Hematopoietic multipotent progenitor cell treated with erythropoietin and hydrocortisone succinate and interleukin-3 and kit ligand, for 8 days (in vitro differentiated cells): ENCODE data around the gene ST6GALNAC3.

Experiments used
- DNase-seq: peaks from one replicate; pipeline ENCODE4 v3.0.0-alpha.2; 2015

Gene ST6GALNAC3

DNA sequence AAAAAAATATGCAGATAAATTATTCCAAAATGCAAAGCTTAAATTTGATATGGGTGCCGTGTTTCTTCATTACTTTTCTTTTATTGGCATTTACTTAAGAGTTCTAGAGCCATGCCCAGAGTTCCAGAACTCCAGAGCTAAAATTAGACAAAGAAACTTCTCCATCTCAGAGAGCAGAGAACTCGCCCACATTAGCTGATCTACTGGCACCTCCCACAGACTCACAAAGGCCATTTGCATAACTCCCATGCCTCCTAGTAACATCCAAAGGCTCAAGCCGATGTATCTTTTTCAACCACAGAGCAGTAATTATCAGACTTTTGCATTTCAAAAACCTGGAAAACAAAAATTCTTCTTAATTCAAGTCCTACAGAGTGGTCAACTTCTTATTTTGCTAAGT is 468.9 kb downstream of the ST6GALNAC3 start:
- DNase-seq, result no peak

DNA sequence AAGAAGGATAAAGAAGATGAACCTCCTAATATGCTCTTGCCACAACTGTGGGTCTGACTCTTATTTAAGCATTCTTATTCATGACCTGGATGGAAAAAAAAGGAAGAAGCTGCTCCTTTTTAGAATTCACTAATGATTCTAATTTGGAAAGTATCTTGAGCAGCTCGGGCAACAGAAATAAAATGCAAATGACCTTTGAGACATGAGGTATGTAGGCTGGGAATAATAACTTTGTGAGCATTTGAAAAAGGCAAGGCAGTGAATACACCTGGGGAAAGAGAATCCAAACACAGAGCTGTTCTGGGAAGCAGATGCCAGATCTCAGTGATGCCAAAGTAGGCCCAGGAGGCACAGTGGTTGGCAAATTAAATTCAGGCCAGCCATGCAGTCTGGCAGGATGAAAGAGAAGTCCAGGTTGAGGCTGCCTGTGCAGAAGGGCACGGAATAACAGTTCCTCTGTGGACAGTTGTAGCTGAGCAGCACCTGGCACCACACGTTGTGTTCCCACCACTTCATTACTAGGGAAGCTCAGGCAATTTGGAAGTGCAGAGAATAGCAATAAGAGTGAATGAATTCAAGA is 471.9 kb downstream of the ST6GALNAC3 start:
- no peak for DNase-seq

DNA sequence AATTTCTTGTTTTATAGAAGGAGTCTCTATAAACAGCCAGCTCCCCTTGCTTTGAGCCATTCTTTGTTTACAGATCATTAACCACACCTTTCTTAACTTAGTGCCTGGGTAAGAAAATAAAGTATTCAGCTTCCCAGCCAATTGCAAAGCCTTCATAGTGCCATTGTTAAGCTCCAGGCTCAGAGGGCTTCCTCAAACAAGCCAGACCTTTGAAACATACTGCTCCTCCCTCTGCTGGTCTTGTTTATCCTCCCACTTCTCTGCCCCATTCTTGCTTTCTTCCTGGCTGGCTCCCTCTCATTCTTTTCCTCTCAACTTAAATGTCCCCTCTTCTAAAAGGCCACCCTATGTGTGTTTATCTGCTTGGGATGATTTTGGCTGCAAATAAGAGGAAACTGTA is 473.4 kb downstream of the ST6GALNAC3 start:
- no peak for DNase-seq

DNA sequence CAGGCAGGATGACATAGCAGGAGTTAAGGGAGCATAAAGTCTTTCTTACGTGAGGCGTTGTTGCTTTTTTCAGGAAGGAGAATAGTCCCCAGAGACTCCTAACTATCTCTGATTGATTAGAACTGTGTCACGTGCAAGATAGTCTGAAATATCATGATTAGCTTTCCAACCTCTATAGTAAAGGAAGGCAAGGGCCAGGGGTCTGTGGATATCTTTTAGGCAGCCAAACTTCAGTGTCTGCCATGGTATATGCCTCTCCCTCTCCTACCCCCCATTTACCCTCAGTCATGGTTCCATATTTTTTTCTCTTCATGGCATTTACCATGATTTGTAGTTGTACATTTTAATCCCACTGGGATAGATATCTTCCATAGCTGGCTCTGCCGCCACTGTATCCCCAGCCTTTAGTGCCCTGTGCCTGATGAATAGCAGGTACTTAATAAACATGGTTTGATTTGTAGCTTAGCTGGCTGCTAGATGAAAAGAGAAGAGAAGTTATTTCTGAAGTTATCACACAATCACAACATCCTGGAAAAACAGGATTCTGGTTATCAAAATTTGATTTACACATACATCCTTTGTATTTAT is 474.1 kb downstream of the ST6GALNAC3 start:
- no peak for DNase-seq

DNA sequence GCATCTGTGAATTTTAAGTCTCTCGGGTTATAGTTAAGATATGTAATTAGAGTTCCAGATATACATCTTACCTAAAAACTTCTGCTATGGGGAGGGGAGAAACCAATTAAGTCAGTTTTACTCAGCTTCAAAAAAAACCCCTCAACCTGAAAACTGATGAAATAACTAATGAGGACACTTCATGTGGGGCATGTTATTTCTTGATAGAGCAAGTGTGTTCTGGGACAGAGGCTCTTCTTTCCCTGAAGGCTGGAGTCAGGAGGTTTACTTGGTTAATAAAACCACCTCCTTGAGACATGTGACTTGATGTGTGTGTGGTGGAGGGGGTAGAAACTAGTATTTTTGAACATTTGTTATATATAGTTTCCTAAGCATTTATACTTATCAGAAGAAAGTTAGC is 479.7 kb downstream of the ST6GALNAC3 start:
- no peak for DNase-seq

DNA sequence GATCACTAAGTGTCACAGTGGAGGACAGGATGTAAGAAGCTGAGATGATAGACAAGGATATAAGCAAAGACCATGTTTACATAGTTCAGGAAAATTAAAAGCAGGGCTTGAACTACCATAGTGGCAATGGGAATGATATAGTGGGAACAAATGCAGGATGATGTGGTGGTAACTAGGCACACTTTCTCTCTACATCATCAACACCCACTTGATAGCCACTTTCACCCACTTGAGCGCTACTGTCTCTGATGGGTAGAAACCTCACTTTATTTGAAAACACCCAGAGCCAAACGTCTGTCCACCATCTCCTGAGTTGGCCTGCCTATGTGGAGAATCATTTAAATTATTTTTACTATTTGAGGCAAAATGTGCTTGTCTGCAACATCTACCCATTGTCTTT is 487.7 kb downstream of the ST6GALNAC3 start:
- DNase-seq, result no peak

DNA sequence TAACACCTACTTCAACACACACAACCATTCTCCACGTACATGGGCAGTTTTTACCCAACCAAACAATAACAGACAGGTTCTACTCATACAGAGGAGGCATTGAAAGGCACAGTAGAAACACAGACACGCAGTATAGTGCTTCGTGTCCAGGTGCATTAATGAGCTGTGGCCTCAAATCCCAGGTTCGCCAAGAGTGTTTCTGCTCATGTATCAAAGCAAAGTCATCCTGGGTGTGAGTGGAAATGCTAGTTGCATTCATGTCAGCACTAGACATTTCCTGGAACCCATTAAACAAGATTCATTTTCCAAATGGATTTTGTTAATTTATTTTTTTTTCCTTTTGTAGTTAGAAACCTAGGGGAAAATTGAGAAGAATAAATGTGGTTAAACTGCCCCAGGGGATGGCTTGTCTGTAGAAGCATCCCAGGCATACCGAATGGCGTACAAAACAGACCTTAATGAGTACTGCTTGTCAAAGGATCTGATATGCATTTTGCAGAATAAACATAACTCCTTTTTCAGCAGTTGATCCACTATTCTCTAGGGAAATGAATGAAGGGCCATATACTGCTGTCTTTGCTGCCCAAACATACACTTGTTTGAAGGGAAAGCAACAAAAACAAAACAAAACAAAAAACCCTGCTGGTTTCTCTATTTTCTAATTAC is 494.2 kb downstream of the ST6GALNAC3 start:
- no peak for DNase-seq

DNA sequence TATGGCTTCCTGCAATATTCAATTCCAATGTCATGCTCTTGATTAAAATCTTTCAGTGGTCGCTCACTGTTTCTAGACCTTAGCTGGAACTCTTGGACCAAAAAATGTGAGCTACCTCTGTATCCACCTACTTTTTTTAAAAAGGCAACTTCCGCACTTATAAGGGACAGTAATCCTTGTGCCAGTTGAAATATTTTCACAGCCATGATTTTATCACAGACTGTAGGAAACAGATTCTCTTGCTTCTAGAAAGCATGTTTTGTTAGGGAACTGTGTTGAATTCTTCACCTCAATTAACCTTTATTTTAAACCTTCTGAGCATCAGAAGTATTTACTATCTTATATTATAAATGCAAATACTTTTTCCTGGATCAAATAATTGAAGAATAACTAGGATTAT is 496.7 kb downstream of the ST6GALNAC3 start:
- DNase-seq, result no peak

DNA sequence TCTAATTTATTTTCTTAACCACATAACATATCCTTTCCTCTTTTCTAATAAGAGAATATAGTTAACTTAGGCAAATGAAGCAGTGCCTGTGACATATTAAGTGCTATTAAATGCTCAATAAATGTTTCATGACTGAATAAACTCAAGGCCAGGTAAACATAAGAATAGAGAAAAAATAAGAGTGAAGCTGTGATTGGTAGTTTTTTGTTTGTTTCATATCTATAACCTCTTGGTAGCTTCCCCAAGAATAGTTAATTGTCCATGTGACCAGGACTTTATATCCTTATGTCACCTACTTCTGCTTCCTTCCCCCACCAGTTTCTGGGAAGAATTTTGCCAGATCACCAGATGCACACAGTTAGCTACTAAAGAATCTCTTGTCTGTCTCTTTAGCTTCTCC is 497.7 kb downstream of the ST6GALNAC3 start:
- DNase-seq, result no peak

DNA sequence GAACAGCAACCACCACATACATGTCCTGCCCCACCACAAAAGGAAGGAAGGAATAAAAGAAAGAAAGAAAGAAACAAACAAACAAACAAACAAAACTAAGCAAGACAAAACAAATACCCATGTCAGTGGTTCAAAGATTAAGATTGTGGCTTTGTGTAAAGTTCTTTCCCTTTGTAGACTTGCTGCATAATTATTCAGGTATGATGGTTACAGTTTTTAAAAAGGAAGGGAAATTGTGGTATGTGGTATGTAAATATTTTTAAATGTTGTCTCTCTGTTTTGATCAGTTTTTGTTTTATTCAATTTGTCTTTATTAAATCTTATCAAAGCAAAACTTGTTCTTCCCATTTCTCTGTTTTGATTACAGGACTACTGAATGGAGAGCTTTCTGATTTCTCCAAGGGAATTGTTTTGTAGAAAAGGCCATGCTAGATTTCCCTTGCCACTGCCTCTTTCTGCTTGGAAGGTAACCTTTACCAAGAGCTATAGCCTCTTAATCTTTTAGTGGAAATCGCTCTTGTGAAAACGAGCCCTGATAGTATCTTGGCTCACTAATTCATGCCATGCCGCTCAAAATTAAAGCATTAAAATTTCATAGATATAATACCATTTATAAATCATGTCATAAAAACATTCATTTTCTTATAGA is 502.5 kb downstream of the ST6GALNAC3 start:
- DNase-seq, result no peak

DNA sequence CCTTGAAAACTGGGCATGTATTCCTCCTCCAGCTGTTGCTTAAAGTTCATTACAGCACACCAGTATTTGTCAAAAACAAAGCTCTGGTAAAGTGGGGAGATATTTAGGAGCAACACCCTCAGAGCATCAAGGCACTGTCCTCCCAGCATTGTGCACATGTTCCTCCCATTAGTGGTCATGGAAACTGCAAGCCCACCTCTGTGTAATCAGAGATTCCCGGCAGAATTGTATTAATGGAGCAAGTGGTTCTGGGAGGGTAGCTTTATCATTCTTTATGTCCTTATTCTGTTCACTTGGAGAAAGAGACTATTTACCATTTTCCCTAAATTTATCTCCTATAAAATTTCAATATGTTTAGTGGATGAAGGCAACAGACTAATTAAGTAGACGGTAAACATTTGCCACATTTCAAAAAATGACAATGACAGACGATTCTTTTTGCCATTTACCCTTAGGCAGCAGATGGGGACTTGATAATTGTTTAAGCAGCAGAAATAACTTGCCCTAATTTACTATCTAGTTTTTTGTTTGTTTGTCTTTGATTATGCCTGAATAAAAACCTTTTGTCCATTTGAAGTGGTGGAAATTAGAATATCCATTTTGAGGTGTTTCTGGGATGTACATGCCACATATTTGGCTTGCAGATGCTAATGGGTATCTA is 503.1 kb downstream of the ST6GALNAC3 start:
- DNase-seq, result no peak

DNA sequence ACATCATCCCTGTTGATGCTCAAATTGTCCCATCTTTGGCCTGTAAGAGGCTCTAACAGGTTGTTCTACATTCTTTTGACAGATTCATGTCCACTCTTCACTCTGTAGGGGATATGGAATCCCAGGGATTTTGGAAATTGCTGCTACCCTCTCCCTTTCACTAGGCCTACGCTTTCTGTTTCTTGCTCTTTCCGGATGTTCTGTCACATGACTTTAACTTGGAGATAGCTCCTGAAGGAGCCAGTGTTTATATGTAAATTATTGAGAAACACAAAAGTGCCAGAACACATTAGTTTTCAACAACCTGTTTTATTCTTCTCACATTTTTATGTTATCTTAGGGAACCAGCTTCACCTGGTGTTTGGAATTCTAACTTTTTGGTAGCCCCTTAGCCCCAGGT is 505.7 kb downstream of the ST6GALNAC3 start:
- no peak for DNase-seq

DNA sequence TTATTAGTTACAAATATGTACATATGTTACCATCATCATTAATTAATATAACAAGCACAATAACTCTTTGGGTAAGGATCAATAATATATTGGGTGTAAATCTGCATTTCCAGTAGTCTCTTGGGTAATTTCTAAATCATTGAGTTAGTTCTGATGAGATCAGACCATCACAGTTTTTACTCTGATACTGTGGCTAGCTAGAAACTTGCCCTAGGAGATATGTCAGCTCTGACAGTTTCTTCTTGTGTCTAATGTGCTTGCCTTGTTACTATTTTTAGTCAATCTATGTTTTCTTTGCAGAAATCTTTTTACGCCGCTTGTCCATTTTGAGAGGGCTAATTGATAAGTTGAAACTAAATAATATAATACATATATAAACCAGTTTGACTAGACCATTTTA is 507.2 kb downstream of the ST6GALNAC3 start:
- no peak for DNase-seq

DNA sequence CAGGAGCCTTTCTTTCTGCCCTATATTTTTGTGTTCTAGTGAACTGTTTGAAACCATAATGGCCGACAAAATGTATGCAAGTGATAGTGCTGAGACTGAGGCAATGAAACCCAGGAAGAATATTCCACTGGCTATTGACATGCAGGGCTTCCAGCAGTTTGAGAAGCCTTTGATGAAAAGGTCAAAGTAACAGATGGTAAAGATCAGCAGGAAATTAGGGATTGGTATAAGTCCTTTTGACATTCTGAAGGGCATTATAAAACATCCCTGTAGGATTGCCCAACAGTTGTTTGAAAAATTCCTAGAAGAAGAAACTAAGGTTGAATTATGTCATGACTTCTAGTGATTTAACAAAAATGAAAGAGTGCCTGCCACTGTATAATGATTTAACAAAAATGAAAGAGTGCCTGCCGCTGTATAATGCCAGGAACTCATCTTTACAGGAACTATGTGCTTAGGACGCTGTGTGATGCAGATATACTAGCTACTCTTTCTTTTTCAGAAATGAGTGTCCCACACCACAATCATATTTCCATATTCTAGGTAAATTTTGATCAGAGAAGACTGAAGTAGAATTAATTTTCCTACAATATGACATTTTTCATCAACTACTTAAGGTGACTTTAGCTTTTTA is 508.8 kb downstream of the ST6GALNAC3 start:
- no peak for DNase-seq

DNA sequence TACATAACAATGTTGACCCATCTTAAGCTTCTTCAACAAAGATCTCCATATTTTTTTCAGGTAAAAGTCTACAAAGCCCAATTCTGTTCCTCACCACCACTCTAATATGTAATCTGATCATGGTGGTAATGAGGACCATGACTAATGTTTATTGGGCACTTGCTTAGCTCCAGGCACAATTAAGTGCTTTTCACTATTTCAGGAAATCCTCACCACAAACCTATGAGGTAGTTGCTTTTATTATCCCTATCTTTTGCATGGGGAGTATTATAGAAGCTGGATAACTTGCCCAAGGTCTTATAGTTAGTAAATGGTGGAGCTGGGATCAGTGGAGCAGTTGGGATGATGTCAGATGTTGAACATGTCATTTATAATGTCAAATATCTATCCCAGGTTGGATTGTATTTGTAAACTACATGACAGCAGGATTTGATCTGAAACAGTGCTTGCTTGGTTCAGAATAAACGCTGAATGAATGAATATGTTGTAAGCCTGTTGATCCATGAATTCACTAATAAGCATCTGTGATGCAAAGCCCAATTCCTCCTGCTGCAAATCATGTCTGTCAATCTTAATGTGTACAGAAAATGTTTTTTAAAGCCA is 509.4 kb downstream of the ST6GALNAC3 start:
- DNase-seq, result no peak

DNA sequence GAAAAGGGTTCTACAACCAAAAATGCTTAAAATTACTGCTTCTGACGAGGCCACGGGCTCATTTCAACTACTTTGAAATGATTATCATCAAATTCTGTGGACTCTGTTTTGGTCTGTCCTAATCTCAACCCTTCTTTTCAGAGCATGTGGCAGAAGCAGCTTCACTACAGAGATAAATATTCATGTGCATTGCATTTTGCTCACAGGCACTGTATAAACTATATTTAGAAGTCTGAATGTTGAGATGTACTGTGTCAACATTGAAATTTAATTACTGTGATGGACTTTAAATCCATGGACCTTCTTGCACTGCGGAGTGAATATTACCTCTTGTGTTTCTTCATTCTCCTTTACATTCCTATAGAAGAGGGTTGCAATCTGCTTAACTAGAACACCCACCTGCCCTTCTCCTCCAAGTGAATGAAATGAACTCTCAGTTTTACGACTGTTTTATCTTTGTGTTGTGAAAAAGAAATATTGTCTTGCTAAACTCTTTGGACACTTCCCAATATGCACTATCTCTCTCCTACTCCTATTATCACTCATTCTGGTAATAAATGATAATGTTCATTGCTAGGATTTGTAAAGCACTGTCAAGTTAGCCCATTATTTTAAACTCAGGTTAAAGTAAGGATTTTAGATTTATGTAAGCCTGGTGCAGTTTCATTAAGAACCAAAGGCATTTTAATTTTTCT is 511.6 kb downstream of the ST6GALNAC3 start:
- DNase-seq, result no peak

DNA sequence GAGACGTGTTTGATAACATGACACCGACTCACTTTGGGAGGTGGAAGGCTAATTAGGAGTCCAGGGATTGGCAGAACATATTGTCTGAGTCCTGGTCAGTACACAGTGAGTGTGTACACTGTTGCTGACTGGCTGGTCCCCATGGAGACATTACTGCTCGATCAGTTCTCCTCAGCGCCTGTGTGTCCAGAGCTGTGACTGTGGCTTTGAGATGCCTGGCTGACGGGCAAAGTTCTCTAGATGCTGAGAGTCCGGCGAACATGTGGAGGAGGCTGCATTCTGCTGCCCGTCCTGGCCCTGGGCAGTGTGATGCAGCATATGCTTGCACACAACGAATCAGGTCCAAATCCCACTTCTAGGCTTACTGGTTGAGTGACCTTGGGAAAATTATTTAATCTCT is 512.7 kb downstream of the ST6GALNAC3 start:
- DNase-seq, result no peak

DNA sequence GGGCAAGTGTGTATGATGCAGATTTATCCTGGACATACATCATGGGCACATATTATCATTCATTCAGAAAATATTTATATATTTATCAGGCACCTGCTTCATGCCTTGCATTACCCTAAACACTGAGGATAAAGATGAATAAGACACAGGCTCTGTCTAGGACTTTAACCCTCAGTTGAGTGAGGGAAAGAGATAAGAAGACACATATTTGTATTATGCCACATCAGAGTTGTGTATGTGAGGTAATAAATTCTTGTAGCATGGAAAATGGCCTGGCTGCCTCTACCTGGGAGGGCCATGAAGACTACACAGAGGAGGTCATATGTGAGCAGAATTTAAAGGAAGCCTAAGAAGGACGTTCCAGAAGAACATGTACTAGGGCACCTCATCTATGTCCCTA is 516.9 kb downstream of the ST6GALNAC3 start:
- DNase-seq, result no peak

DNA sequence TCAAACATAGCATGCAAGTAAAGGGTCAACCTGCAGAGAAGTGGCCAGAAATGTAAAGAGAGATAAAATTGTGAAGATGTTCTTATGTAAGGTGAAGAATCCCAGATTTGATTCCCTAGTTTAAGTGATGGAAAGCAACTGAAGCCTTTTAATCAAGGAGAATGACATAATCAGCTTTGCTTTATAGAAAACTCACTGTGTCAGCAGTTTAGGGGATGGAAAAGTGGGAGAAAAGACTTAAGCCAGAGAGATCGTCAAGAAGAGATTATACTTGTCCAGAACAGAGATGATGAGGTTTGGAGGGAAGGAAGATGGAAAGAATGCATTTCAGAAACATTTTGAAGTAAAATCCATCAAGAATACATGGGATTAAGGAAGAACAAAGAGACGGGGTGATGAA is 517.4 kb downstream of the ST6GALNAC3 start:
- no peak for DNase-seq

DNA sequence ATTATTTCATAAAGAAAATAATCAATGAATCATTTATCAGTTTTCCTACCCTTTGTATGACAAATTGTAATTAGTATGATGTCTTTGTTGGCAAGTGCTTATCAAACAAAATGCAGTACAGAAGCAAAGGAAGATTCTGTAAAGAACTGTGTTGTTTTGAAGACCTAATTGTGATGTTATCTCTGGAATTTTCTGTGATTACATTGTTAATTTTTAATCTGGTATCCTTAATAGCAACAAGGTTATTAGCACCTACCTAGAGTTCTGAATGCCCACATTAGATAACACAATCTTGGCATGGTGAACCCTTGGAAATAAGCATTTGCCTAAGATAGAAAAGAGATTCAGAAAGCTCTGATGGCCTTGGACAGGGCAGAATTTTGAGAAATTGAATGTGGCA is 518.6 kb downstream of the ST6GALNAC3 start:
- no peak for DNase-seq

DNA sequence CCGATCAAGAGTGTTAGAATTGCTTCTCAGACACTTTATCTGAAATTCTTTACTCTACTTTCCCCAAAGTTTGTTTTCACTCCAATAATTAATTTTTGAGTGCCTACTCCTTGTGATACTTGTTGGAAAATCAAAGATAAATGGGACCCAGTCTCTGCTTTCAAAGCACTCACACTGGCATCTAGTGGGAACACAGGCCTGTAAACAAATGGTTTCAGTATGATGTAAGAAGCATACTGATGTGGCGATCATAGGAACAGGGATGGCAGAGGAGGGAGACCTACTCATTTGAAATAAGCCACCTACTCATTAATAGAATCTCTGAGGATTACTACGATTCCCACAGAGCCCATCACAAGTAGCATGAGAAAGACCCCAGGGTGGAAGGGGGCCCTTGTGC is 519.1 kb downstream of the ST6GALNAC3 start:
- no peak for DNase-seq

DNA sequence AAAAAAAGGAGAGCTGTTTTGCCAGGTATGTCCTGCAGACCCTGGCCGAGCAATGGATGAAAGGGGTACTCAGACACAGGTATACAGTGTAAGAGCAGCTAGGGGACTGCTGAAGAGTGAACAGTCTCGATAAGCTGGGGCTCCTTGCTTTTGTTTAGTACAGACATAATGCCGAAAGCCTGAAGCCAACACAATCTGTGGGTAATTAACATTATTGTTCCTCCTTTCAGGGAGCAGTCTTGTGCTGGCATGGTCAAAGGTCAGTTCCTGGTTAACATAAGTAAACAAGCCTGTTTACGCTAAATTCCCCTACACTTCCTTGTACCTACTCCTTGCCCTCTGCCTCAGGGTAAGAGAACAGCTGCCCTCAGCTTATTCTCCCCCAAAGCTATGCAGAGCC is 520.5 kb downstream of the ST6GALNAC3 start:
- DNase-seq, result no peak
